ENCODE measurements around the gene FKBP8.

Gene FKBP8

DNA sequence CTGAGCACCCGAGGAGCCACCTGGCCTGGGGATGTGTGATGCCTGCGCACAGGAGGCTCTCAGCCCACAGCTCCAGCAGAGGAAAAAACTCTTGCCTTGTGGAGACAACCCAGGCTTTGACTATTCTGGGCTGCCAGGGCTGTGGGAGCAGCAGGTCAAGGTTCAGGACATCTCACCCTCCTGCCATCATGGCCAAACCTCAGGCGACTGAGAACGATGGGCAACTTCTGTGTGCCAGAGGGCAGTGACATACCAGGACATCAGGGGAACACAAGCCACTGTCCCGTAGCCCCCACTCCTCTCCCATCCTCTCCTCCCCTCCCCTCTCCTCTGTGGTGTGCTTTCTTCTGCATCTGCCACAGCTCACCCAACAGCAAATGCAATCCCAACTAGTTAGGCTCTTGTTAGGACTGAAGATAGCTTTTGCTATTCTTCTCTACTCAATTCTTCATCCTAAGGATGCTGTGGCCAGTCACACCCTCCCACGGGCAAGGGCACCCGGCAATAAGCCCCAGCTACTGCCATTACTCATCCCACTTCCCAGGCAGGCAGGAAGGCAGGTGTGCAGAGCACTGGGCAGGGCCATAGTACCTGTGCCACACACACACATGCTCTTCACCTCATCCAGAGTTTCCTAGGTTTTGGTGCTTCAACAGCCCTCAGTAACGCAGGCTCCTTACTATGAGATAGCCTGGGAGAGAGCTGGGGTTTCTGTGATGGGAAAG is 38.3 kb downstream of the FKBP8 start:
- Mint-ChIP-seq H3K4me1 (ENCODE audit: low read depth) (peaks cover 80% of the 10 kb centered on the region), H3K36me3 (ENCODE audit: low read depth) (peaks cover 4% of the 10 kb centered on the region), H3K27me3 (no peaks in the 10 kb centered on the region), H3K9me3 (no peaks in the 10 kb centered on the region), H3K27ac (peak overlapping the region; percentile 66), H3K4me3 (no peak overlapping the region)

DNA sequence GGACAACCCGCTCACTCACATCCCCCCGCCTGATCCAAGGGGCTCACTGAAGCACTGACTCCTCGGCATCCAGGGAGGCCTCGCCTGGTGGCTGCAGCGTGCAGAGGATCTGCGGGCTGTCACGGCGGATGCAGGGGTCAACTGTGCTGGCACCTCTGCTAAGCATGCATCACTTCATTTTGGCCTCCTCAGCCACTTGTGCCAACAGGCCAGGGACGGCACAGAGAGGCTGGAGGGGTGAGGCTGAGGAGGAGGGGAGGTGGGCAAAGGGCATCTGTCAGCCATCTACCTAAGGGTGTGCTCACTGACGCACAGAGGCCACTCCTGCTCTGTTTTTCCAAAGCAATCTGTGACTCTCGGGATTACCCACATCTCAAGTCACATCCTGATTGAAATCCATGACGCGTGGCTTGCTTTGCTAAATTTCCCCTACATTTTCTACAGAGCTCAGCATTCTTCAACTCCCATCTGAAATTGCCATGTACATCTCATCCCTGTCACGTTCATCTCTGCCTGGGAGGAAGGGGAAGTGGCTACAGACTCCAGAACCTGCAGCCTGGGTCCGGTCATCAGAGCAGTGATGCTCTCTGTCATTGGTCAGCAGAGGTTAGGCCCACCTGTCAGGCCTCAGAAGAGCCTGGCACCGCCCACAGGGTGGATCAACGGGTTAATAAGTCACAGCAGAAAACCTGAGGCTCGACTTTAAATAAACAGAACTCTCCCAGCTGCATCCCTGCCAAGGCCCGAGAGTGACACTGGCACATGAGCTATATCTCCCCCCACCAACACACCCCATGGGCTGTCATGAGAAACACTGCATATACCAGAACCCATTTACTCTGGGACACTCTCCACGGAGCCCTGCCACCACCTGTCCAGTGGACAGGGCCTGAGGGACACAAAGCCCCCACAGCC is 39.1 kb downstream of the FKBP8 start:
- Mint-ChIP-seq H3K36me3 (ENCODE audit: low read depth) (peaks cover 4% of the 10 kb centered on the region), H3K27ac (no peak overlapping the region), H3K9me3 (no peaks in the 10 kb centered on the region), H3K4me3 (no peak overlapping the region), H3K4me1 (ENCODE audit: low read depth) (peaks cover 89% of the 10 kb centered on the region), H3K27me3 (no peaks in the 10 kb centered on the region)

- Mint-ChIP-seq H3K27me3 (no peaks in the 10 kb centered on the region), H3K27ac (peak overlapping the region; percentile 57), H3K4me1 (ENCODE audit: low read depth) (peaks cover 95% of the 10 kb centered on the region), H3K4me3 (no peak overlapping the region), H3K36me3 (ENCODE audit: low read depth) (peaks cover 4% of the 10 kb centered on the region), H3K9me3 (no peaks in the 10 kb centered on the region)
Measured at GRCh38 chr19:18503337-18503970, 39.9 kb downstream of the FKBP8 start.

- peak overlapping the region; percentile 57 for H3K27ac Mint-ChIP-seq
- H3K4me1 Mint-ChIP-seq (ENCODE audit: low read depth) = peaks cover 97% of the 10 kb centered on the region
- no peaks in the 10 kb centered on the region for H3K9me3 Mint-ChIP-seq
- peaks cover 4% of the 10 kb centered on the region for H3K36me3 Mint-ChIP-seq (ENCODE audit: low read depth)
- no peaks in the 10 kb centered on the region for H3K27me3 Mint-ChIP-seq
- H3K4me3 Mint-ChIP-seq = no peak overlapping the region
Measured at GRCh38 chr19:18502638-18503294, 40.6 kb downstream of the FKBP8 start.

- Mint-ChIP-seq H3K9me3 (no peaks in the 10 kb centered on the region), H3K4me3 (no peak overlapping the region), H3K27ac (no peak overlapping the region), H3K36me3 (ENCODE audit: low read depth) (peaks cover 4% of the 10 kb centered on the region), H3K4me1 (ENCODE audit: low read depth) (peaks cover 95% of the 10 kb centered on the region), H3K27me3 (no peaks in the 10 kb centered on the region)
Measured at GRCh38 chr19:18502246-18502637, 41.1 kb downstream of the FKBP8 start.

GRCh38 chr19:18501832-18502231 is 41.5 kb downstream of the FKBP8 start:
- H3K4me3 Mint-ChIP-seq = no peak overlapping the region
- H3K4me1 Mint-ChIP-seq (ENCODE audit: low read depth) = peaks cover 95% of the 10 kb centered on the region

GRCh38 chr19:18501351-18501750 is 42.0 kb downstream of the FKBP8 start:
- peaks cover 4% of the 10 kb centered on the region for H3K36me3 Mint-ChIP-seq (ENCODE audit: low read depth)
- H3K27ac Mint-ChIP-seq = peak overlapping the region; percentile 40
- no peak overlapping the region for H3K4me3 Mint-ChIP-seq
- H3K9me3 Mint-ChIP-seq = no peaks in the 10 kb centered on the region
- H3K4me1 Mint-ChIP-seq (ENCODE audit: low read depth) = peaks cover 95% of the 10 kb centered on the region
- no peaks in the 10 kb centered on the region for H3K27me3 Mint-ChIP-seq

More at GRCh38 chr19:18501832-18502231, 41.5 kb downstream of the FKBP8 start:
- Mint-ChIP-seq H3K27ac (peak overlapping the region; percentile 40), H3K9me3 (no peaks in the 10 kb centered on the region), H3K36me3 (ENCODE audit: low read depth) (peaks cover 4% of the 10 kb centered on the region), H3K27me3 (no peaks in the 10 kb centered on the region)

- H3K36me3 Mint-ChIP-seq (ENCODE audit: low read depth) = peaks cover 4% of the 10 kb centered on the region
- H3K27me3 Mint-ChIP-seq = no peaks in the 10 kb centered on the region
- no peak overlapping the region for H3K27ac Mint-ChIP-seq
- H3K4me1 Mint-ChIP-seq (ENCODE audit: low read depth) = peaks cover 95% of the 10 kb centered on the region
- H3K9me3 Mint-ChIP-seq = no peaks in the 10 kb centered on the region
- H3K4me3 Mint-ChIP-seq = no peak overlapping the region
Measured at GRCh38 chr19:18500799-18501198, 42.6 kb downstream of the FKBP8 start.

GRCh38 chr19:18500376-18500775 is 43.0 kb downstream of the FKBP8 start:
- Mint-ChIP-seq H3K4me1 (ENCODE audit: low read depth) (peaks cover 95% of the 10 kb centered on the region), H3K9me3 (no peaks in the 10 kb centered on the region), H3K27ac (no peak overlapping the region), H3K36me3 (ENCODE audit: low read depth) (peaks cover 4% of the 10 kb centered on the region), H3K27me3 (no peaks in the 10 kb centered on the region), H3K4me3 (no peak overlapping the region)

GRCh38 chr19:18499055-18499775 is 44.2 kb downstream of the FKBP8 start:
- Mint-ChIP-seq H3K27ac (peak overlapping the region; percentile 61), H3K36me3 (ENCODE audit: low read depth) (peaks cover 4% of the 10 kb centered on the region), H3K4me3 (no peak overlapping the region), H3K4me1 (ENCODE audit: low read depth) (peaks cover 95% of the 10 kb centered on the region), H3K27me3 (no peaks in the 10 kb centered on the region), H3K9me3 (no peaks in the 10 kb centered on the region)

- peak overlapping the region; percentile 54 for H3K4me3 Mint-ChIP-seq
- no peaks in the 10 kb centered on the region for H3K27me3 Mint-ChIP-seq
- H3K9me3 Mint-ChIP-seq = no peaks in the 10 kb centered on the region
- peak overlapping the region; percentile 57 for H3K27ac Mint-ChIP-seq
- H3K36me3 Mint-ChIP-seq (ENCODE audit: low read depth) = peaks cover 7% of the 10 kb centered on the region
- H3K4me1 Mint-ChIP-seq (ENCODE audit: low read depth) = peaks cover 80% of the 10 kb centered on the region
Measured at GRCh38 chr19:18496980-18497256, 46.5 kb downstream of the FKBP8 start.

- Mint-ChIP-seq H3K36me3 (ENCODE audit: low read depth) (peaks cover 7% of the 10 kb centered on the region), H3K4me3 (peak overlapping the region; percentile 54), H3K27ac (peak overlapping the region; percentile 57), H3K4me1 (ENCODE audit: low read depth) (peaks cover 74% of the 10 kb centered on the region), H3K27me3 (no peaks in the 10 kb centered on the region), H3K9me3 (no peaks in the 10 kb centered on the region)
Measured at GRCh38 chr19:18496167-18496979, 47.0 kb downstream of the FKBP8 start.

GRCh38 chr19:18495204-18495911 is 48.0 kb downstream of the FKBP8 start:
- H3K4me3 Mint-ChIP-seq = peak overlapping the region; percentile 54
- H3K27ac Mint-ChIP-seq = peak overlapping the region; percentile 57
- H3K4me1 Mint-ChIP-seq (ENCODE audit: low read depth) = peaks cover 64% of the 10 kb centered on the region
- H3K9me3 Mint-ChIP-seq = no peaks in the 10 kb centered on the region
- peaks cover 3% of the 10 kb centered on the region for H3K36me3 Mint-ChIP-seq (ENCODE audit: low read depth)
- H3K27me3 Mint-ChIP-seq = no peaks in the 10 kb centered on the region
